AG04450 (cell line): ENCODE results near the gene OR4E1. TPM values are rescaled to one million over a fixed set of nuclear protein-coding genes. Genes with fewer than 3 reads are reported as not detected.
A peak's percentile ranks its signal among the peaks of the same experiment; 100 is the strongest.
"Not testable (repeated sequence)": the region's sequence is repeated elsewhere in the genome, so short reads cannot be mapped to it uniquely, and the experiment has no call there.

Experiments used
- CTCF ChIA-PET: fragments of 300-600, 350-600 bp; formaldehyde crosslinking; extraction: SDS; loops from one replicate; lab custom pipeline; 2022; ENCODE audit warnings: antibody characterized with exemption, inconsistent platforms; lab: Charles Lee
- POLR2A ChIA-PET: fragments of 350-600 bp; formaldehyde crosslinking; extraction: SDS; loops from one replicate; lab custom pipeline; 2021; ENCODE audit warnings: antibody characterized with exemption, inconsistent platforms; lab: Yijun Ruan, JAX
- DNase-seq: peaks from one replicate; pipeline ENCODE4 v3.0.0-alpha.2; 2011; ENCODE audit warnings: low read depth, low spot score
- H3K27ac ChIP-seq: one replicate; pipeline ENCODE4 v1.5.1; 2012; ENCODE audit warnings: low read depth, low read length, control low read depth
- H3K27me3 ChIP-seq: one replicate; pipeline ENCODE4 v1.6.0; 2012; ENCODE audit warnings: low read length; ENCODE audit not compliant: control insufficient read depth, insufficient read depth
- H3K4me3 ChIP-seq: 2 replicates; pipeline ENCODE4 v1.5.1; 2011; ENCODE audit warnings: mild to moderate bottlenecking, low read depth, low read length, control low read depth
- H3K9me3 ChIP-seq: 2 replicates; pipeline ENCODE4 v1.5.1; 2012; ENCODE audit warnings: low read length; ENCODE audit not compliant: control insufficient read depth, insufficient read depth
- CTCF ChIP-seq: IDR thresholded peaks from 2 replicates; pipeline ENCODE4 v1.5.1; 2011; ENCODE audit warnings: low read depth, low read length, control low read depth, inconsistent platforms
- polyA plus RNA-seq: library from polyadenylated mRNA; depleted of rRNA; stranded (reverse); fragments of >200 nt; gene quantifications from 2 replicates; pipeline ENCODE4 v1.2.3, GENCODE V29; 2011

The OR4E1 gene
- polyA plus RNA-seq, 1 experiment, result not detected

- ChIA-PET POLR2A (no interaction called here), CTCF (interaction anchor here (0.6 to 2.5 kb wide), 13 partner anchors 9 to 454 kb away, joined by 3 to 9 read pairs (median 4); partner anchors contain the start of gene SALL2)
- TF ChIP-seq CTCF, result peak; percentile 76
- Histone ChIP-seq H3K27ac (no peak overlapping the region), H3K4me3 (no peak overlapping the region), H3K27me3 (no peaks in the 10 kb centered on the region), H3K9me3 (no peaks in the 10 kb centered on the region)
- no peak for DNase-seq
These were observed 37.8 kb upstream of the OR4E1 start for GRCh38 chr14:21711360-21711961.

GRCh38 chr14:21704338-21704737 is 30.7 kb upstream of the OR4E1 start:
- Histone ChIP-seq H3K27me3 (no peaks in the 10 kb centered on the region), H3K4me3 (no peak overlapping the region), H3K27ac (no peak overlapping the region), H3K9me3 (no peaks in the 10 kb centered on the region)
- POLR2A ChIA-PET, result no interaction called here
- DNase-seq, result no peak
- CTCF ChIA-PET, result no interaction called here
- no peak for TF ChIP-seq CTCF

GRCh38 chr14:21703357-21704326 is 30.0 kb upstream of the OR4E1 start:
- no peak for DNase-seq
- Histone ChIP-seq H3K27ac (no peak overlapping the region), H3K27me3 (no peaks in the 10 kb centered on the region), H3K9me3 (no peaks in the 10 kb centered on the region), H3K4me3 (no peak overlapping the region)
- ChIA-PET POLR2A (no interaction called here), CTCF (no interaction called here)
- no peak for TF ChIP-seq CTCF

GRCh38 chr14:21702316-21702715 is 28.7 kb upstream of the OR4E1 start:
- Histone ChIP-seq H3K4me3 (no peak overlapping the region), H3K9me3 (peaks cover 4% of the 10 kb centered on the region; the same call in 1 of the 2 replicates), H3K27ac (no peak overlapping the region), H3K27me3 (no peaks in the 10 kb centered on the region)
- ChIA-PET CTCF (no interaction called here), POLR2A (no interaction called here)
- DNase-seq, result no peak
- no peak for TF ChIP-seq CTCF

- POLR2A ChIA-PET, result no interaction called here
- no peak for TF ChIP-seq CTCF
These were observed 25.9 kb upstream of the OR4E1 start for GRCh38 chr14:21699551-21699950.

GRCh38 chr14:21698538-21698937 is 24.9 kb upstream of the OR4E1 start:
- H3K27me3 ChIP-seq, H3K4me3 ChIP-seq, H3K27ac ChIP-seq, H3K9me3 ChIP-seq, POLR2A ChIA-PET, DNase-seq, CTCF ChIA-PET: not testable (repeated sequence)

More at GRCh38 chr14:21699551-21699950, 25.9 kb upstream of the OR4E1 start:
- H3K27me3 ChIP-seq, result no peaks in the 10 kb centered on the region
- no peak overlapping the region for H3K4me3 ChIP-seq
- CTCF ChIA-PET, result no interaction called here
- peaks cover 7% of the 10 kb centered on the region; the same call in 1 of the 2 replicates for H3K9me3 ChIP-seq
- DNase-seq, result no peak
- H3K27ac ChIP-seq, result no peak overlapping the region

GRCh38 chr14:21697662-21698061 is 24.0 kb upstream of the OR4E1 start:
- H3K27me3 ChIP-seq, H3K4me3 ChIP-seq, H3K27ac ChIP-seq, POLR2A ChIA-PET, DNase-seq, H3K9me3 ChIP-seq: not testable (repeated sequence)
- CTCF ChIA-PET, result interaction anchor here (2.6 kb wide), 1 partner anchor 13 kb away, joined by 8 read pairs; no protein-coding TSS in a partner anchor
